ENCODE results near the gene ALG9. TPM values are rescaled to one million over a fixed set of nuclear protein-coding genes. Genes with fewer than 3 reads are reported as not detected.
"Not testable (repeated sequence)": the region's sequence is repeated elsewhere in the genome, so short reads cannot be mapped to it uniquely, and the experiment has no call there.

Gene ALG9
- total RNA-seq, 1 donor from 2014 or later, result 16.8 TPM

DNA sequence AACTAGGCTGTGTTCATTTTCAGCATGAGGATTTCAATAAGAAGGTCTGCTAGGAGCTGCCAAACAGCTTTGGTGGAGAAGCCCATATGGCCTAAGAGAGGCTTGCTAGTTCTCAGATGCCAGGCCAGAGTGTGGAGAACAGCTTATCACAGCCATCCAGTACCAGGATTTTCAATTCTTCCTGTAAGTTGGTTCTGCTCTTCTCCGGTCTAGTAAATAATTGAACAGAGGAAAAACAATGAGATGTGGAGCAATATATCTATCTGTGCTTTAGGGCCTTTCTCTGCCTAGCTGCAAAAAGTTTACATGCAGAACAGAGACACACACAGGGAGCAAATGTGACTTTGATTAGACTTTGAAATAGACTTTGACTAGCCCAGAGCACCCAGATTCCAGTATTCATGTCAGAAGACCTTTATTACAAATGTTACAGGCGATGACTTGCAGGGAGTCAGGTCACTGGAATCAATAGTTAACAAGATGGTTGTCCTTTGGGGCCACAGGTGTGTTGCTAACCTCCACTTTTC lies 85.4 kb downstream of the ALG9 start:
- no peak for DNase-seq (ENCODE audit: low spot score in 2 of 2)
- Histone ChIP-seq H3K27ac (no peak overlapping the region), H3K27me3 (no peaks in the 10 kb centered on the region), H3K36me3 (peaks cover 18 to 33% of the 10 kb centered on the region in 2 donors), H3K9me3 (no peaks in the 10 kb centered on the region), H3K4me3 (no peak overlapping the region), H3K4me1 (no peaks in the 10 kb centered on the region)
- TF ChIP-seq, protein P1, sequence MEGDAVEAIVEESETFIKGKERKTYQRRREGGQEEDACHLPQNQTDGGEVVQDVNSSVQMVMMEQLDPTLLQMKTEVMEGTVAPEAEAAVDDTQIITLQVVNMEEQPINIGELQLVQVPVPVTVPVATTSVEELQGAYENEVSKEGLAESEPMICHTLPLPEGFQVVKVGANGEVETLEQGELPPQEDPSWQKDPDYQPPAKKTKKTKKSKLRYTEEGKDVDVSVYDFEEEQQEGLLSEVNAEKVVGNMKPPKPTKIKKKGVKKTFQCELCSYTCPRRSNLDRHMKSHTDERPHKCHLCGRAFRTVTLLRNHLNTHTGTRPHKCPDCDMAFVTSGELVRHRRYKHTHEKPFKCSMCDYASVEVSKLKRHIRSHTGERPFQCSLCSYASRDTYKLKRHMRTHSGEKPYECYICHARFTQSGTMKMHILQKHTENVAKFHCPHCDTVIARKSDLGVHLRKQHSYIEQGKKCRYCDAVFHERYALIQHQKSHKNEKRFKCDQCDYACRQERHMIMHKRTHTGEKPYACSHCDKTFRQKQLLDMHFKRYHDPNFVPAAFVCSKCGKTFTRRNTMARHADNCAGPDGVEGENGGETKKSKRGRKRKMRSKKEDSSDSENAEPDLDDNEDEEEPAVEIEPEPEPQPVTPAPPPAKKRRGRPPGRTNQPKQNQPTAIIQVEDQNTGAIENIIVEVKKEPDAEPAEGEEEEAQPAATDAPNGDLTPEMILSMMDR (IDR thresholded peaks at IDR 0.05), result no peak
- intact Hi-C loops (cut with DNase I), result no loop called here

DNA sequence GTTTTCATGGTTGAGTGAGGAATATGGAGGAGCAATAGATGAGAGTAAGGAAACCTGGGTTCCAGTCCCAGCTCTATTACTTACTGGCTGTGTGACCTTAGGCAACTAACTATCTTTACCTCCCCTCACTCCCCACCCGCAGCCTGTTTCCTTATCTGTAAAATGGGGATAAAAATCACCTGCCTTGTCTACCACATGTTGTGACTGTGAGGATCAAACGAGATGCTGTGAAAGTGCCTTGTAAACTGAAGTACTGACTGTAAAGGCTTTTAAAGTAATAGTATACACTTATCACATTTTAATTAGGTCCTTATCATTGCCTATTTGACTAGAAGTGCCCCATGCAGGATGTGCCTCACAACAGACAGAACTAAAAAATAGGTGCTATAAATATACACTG lies 86.3 kb downstream of the ALG9 start:
- Histone ChIP-seq H3K36me3 (peaks cover 18 to 33% of the 10 kb centered on the region in 2 donors), H3K4me3 (no peak overlapping the region), H3K27ac (no peak overlapping the region), H3K4me1 (no peaks in the 10 kb centered on the region), H3K9me3 (no peaks in the 10 kb centered on the region), H3K27me3 (no peaks in the 10 kb centered on the region)
- DNase-seq (ENCODE audit: low spot score in 2 of 2), result no peak
- TF ChIP-seq, protein P1 (IDR thresholded peaks at IDR 0.05), result no peak
- intact Hi-C loops (cut with DNase I), result no loop called here

DNA sequence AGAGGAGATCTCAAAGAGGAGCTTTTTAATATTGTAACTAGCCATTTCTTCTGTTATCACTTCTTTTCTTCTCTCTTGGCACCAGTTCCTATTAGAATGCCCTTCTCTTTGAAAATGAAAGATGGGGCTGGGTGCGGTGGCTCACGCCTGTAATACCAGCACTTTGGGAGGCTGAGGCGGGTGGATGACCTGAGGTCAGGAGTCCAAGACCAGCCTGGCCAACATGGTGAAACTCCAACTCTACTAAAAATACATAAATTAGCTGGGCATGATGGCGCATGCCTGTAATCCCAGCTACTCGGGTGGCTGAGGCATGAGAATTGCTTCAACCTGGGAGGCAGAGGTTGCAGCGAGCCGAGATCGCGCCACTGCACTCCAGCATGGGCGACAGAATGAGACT lies 87.1 kb downstream of the ALG9 start:
- intact Hi-C loops (cut with DNase I), result not testable (repeated sequence)

DNA sequence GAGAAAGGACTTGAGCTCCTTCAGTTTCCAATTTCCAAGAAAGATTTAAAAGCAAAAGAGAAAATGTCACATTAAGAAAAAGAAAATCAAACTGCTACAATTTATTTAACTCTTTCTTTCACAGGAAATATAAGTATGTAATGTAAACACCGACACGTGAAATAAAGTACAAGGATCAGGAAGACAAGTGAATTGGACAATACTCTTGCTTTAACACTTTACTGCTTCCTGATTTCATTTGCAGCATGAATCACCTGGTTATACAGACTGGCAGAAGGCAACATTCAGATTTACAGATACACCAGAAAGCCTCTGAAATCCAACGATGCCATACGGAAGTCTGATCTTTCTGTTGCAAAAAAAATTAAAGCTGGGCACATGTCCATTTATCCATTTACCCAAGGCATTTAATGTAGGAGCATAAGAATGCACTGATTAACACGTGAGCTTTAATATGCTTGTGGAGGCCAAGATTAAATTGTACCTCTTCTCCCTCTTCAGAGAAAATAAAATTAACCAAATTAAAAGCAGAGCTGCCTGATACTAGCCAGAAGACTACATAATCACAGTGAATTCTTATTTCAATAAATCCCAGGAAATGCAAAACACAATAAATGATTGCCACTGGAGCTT lies 89.2 kb downstream of the ALG9 start:
- H3K4me3 ChIP-seq, result no peak overlapping the region
- no peaks in the 10 kb centered on the region for H3K4me1 ChIP-seq
- no peak for DNase-seq (ENCODE audit: low spot score in 2 of 2)
- H3K9me3 ChIP-seq, result no peaks in the 10 kb centered on the region
- TF ChIP-seq, protein P1 (IDR thresholded peaks at IDR 0.05), result no peak
- no peaks in the 10 kb centered on the region for H3K27me3 ChIP-seq
- H3K36me3 ChIP-seq, result peaks cover 18 to 33% of the 10 kb centered on the region in 2 donors
- intact Hi-C loops (cut with DNase I), result no loop called here
- no peak overlapping the region for H3K27ac ChIP-seq

More for the DNA sequence above, 87.1 kb downstream of the ALG9 start:
- DNase-seq (ENCODE audit: low spot score in 2 of 2); H3K4me1 ChIP-seq; H3K27ac ChIP-seq; H3K27me3 ChIP-seq; H3K9me3 ChIP-seq; H3K4me3 ChIP-seq: not testable (repeated sequence)
- H3K36me3 ChIP-seq, result peaks cover 18 to 33% of the 10 kb centered on the region in 2 donors

DNA sequence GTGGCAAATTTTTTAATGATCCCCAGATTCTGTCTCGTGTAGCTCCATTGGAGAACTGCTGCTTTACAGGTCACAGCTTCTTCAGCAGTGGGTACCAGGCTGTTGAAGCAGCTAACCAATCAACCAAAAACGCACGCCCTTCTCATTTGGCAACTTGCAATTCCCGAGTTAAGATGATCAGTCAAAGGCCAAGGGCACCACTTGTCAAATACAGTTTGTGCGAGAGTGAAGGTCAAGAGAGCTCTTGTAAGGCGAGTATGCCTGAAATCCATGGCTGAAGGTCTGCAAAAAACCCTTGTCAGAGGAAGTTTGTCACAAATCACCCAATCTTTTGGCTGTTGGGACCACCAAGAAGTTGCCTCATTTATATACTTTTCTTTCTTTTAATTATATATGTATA lies 92.3 kb downstream of the ALG9 start:
- Histone ChIP-seq H3K9me3 (no peaks in the 10 kb centered on the region), H3K27ac (no peak overlapping the region), H3K36me3 (peaks cover 5 to 9% of the 10 kb centered on the region in 2 donors), H3K4me1 (peaks cover 0 to 9% of the 10 kb centered on the region in 2 donors), H3K27me3 (no peaks in the 10 kb centered on the region), H3K4me3 (no peak overlapping the region)
- DNase-seq (ENCODE audit: low spot score in 2 of 2), result no peak
- TF ChIP-seq, protein P1 (IDR thresholded peaks at IDR 0.05), result no peak
- intact Hi-C loops (cut with DNase I), result loop anchor here (5.0 to 10.0 kb wide), 2 partner anchors 63 to 446 kb away; partner anchors contain the start of gene PTS

DNA sequence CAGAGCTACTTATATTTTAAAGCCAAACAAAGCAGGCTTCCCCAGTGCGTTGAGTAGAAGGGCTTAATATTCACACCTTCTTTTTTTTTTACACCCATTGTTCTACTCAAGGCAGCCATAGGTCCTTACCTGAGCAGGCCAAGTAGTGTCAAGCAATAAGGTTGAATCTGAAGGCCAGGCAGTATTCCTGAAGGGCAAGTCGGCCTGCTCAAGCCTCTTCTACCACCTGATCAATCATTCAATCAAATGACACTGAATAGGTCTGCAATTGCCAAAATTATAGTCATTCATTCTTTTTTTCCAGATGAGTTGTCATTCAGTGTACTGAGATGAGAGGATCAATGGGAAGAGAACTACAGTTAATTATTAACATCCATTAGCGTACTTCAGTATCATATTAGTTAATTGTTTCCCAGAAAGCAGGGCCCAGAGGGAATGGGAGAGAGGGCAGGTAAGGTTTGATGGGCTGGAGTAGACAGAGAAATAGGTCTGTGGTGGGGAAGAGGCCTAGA lies 93.3 kb downstream of the ALG9 start:
- DNase-seq (ENCODE audit: low spot score in 2 of 2), result no peak
- H3K27ac ChIP-seq, result no peak overlapping the region
- peaks cover 1 to 4% of the 10 kb centered on the region in 2 donors for H3K36me3 ChIP-seq
- intact Hi-C loops (cut with DNase I), result loop anchor here (5.0 to 10.0 kb wide), 2 partner anchors 64 to 447 kb away; partner anchors contain the start of gene PTS
- H3K27me3 ChIP-seq, result no peaks in the 10 kb centered on the region
- TF ChIP-seq, protein P1 (IDR thresholded peaks at IDR 0.05), result no peak
- H3K9me3 ChIP-seq, result no peaks in the 10 kb centered on the region
- H3K4me1 ChIP-seq, result peaks cover 0 to 9% of the 10 kb centered on the region in 2 donors
- no peak overlapping the region for H3K4me3 ChIP-seq

All from ascending aorta (tissue), 2 donors.